GM12892 (cell line): Measurements from ENCODE around the gene COL23A1.

ENCODE experiments used
- DNase-seq: peaks from one replicate; pipeline ENCODE4 v3.0.0; 2011; ENCODE audit not compliant: insufficient read length
- FAIRE-seq: peaks from 2 replicates; lab custom pipeline; 2011; peaks lifted over from hg19 to GRCh38; lab: Jason Lieb, UNC
- POLR2A ChIP-seq: IDR thresholded peaks from 2 replicates; pipeline ENCODE4 v1.6.1; 2011; ENCODE audit warnings: low read depth, low read length, control low read depth
- POLR2AphosphoS5 ChIP-seq: IDR thresholded peaks from 2 replicates; pipeline ENCODE4 v1.6.1; 2011; ENCODE audit warnings: low read depth, low read length, control low read depth
- TAF1 ChIP-seq: IDR thresholded peaks from 2 replicates; pipeline ENCODE4 v1.6.1; 2011; ENCODE audit warnings: low read depth, mild to moderate bottlenecking, control low read depth, low read length, borderline replicate concordance

COL23A1 gene

GRCh38 chr5:178524093-178524882 lies 65.9 kb downstream of the COL23A1 start:
- FAIRE-seq (no peak), DNase-seq (no peak)
- no peak for TF ChIP-seq POLR2A
- no peak for TF ChIP-seq POLR2AphosphoS5
- no peak for TF ChIP-seq TAF1

GRCh38 chr5:178522361-178522760 lies 67.8 kb downstream of the COL23A1 start:
- DNase-seq (no peak), FAIRE-seq (no peak)
- no peak for TF ChIP-seq TAF1
- TF ChIP-seq POLR2A, result no peak
- no peak for TF ChIP-seq POLR2AphosphoS5

GRCh38 chr5:178520851-178521250 lies 69.3 kb downstream of the COL23A1 start:
- TF ChIP-seq TAF1, result no peak
- no peak for TF ChIP-seq POLR2A
- no peak for TF ChIP-seq POLR2AphosphoS5
- no peak for DNase-seq
- no peak for FAIRE-seq

- FAIRE-seq (no peak), DNase-seq (no peak)
- no peak for TF ChIP-seq TAF1
- TF ChIP-seq POLR2AphosphoS5, result no peak
- no peak for TF ChIP-seq POLR2A
Observed at GRCh38 chr5:178519804-178520203, 70.4 kb downstream of the COL23A1 start.

- TF ChIP-seq TAF1 (no peak), POLR2A (no peak), POLR2AphosphoS5 (no peak)
Observed at GRCh38 chr5:178519155-178519554, 71.0 kb downstream of the COL23A1 start.

GRCh38 chr5:178516504-178517235 lies 73.5 kb downstream of the COL23A1 start:
- DNase-seq (no peak), FAIRE-seq (no peak)
- TF ChIP-seq POLR2A, result no peak
- TF ChIP-seq POLR2AphosphoS5, result no peak
- TF ChIP-seq TAF1, result no peak

More at GRCh38 chr5:178519155-178519554, 71.0 kb downstream of the COL23A1 start:
- FAIRE-seq (no peak), DNase-seq (no peak)

- TF ChIP-seq TAF1 (no peak), POLR2AphosphoS5 (no peak), POLR2A (no peak)
- DNase-seq (no peak), FAIRE-seq (no peak)
Observed at GRCh38 chr5:178515776-178516503, 74.3 kb downstream of the COL23A1 start.

- TF ChIP-seq TAF1, result no peak
- TF ChIP-seq POLR2AphosphoS5, result no peak
- TF ChIP-seq POLR2A, result no peak
- DNase-seq (no peak), FAIRE-seq (no peak)
Observed at GRCh38 chr5:178514851-178515418, 75.3 kb downstream of the COL23A1 start.

GRCh38 chr5:178511172-178511571 lies 79.0 kb downstream of the COL23A1 start:
- DNase-seq (no peak), FAIRE-seq (no peak)
- TF ChIP-seq POLR2AphosphoS5, result no peak
- no peak for TF ChIP-seq POLR2A
- TF ChIP-seq TAF1, result no peak

- FAIRE-seq (no peak), DNase-seq (no peak)
- TF ChIP-seq POLR2AphosphoS5 (no peak), TAF1 (no peak)
Observed at GRCh38 chr5:178509491-178510057, 80.6 kb downstream of the COL23A1 start.
